DND-41 (cell line): ENCODE measurements around the gene KRT72.

Experiments used
- ATAC-seq: fragments of 200-7000 bp; cut with Tn5 transposase; 3 replicates; pipeline ENCODE4 v1.9.1; 2021; ENCODE audit warnings: low read depth; ENCODE audit not compliant: insufficient read depth
- DNase-seq: peaks from one replicate; pipeline ENCODE4 v3.0.0-alpha.2; 2020
- H2AFZ ChIP-seq: 2 replicates; pipeline ENCODE4 v1.6.0; 2012; ENCODE audit warnings: low read depth, low read length
- H3K27ac ChIP-seq: 2 replicates; pipeline ENCODE4 v1.5.1; 2012; ENCODE audit warnings: low read length, inconsistent platforms
- H3K27me3 ChIP-seq: fragments of 200-600 bp; sonication (generic); 2 replicates; pipeline ENCODE4 v1.6.0; 2012; ENCODE audit warnings: low read length, mild to moderate bottlenecking, inconsistent platforms; ENCODE audit not compliant: insufficient read depth, poor library complexity
- H3K36me3 ChIP-seq: 2 replicates; pipeline ENCODE4 v1.5.1; 2012; ENCODE audit warnings: low read length, inconsistent platforms; ENCODE audit not compliant: insufficient read depth
- H3K4me1 ChIP-seq: 2 replicates; pipeline ENCODE4 v1.5.1; 2012; ENCODE audit warnings: mild to moderate bottlenecking, low read length; ENCODE audit not compliant: insufficient read depth
- H3K4me2 ChIP-seq: 2 replicates; pipeline ENCODE4 v1.6.0; 2012; ENCODE audit warnings: mild to moderate bottlenecking, moderate library complexity, low read length, inconsistent platforms; ENCODE audit not compliant: insufficient read depth
- H3K4me3 ChIP-seq, 2 experiments: fragments of 200-600 bp in 1 of 2; shearing (Covaris generic) in 1 of 2; 2 replicates each; pipeline ENCODE4 v1.5.1; 2012 to 2016; ENCODE audit warnings: inconsistent platforms in 2 of 2, low read length in 2 of 2, mild to moderate bottlenecking in 2 of 2, low read depth in 1 of 2, moderate library complexity in 1 of 2
- H3K79me2 ChIP-seq: 2 replicates; pipeline ENCODE4 v1.6.0; 2012; ENCODE audit warnings: low read length, inconsistent platforms; ENCODE audit not compliant: insufficient read depth
- H3K9ac ChIP-seq: 2 replicates; pipeline ENCODE4 v1.6.0; 2012; ENCODE audit warnings: low read depth, mild to moderate bottlenecking, inconsistent platforms, low read length, moderate library complexity
- H3K9me3 ChIP-seq: 2 replicates; pipeline ENCODE4 v1.5.1; 2012; ENCODE audit warnings: low read length, moderate library complexity, mild to moderate bottlenecking, inconsistent platforms; ENCODE audit not compliant: insufficient read depth, severe bottlenecking
- H4K20me1 ChIP-seq: 2 replicates; pipeline ENCODE4 v1.6.0; 2012; ENCODE audit warnings: low read length; ENCODE audit not compliant: insufficient read depth
- CTCF ChIP-seq: IDR thresholded peaks from 2 replicates; pipeline ENCODE4 v1.5.1; 2012; ENCODE audit warnings: borderline replicate concordance, low read length, moderate library complexity, mild to moderate bottlenecking; ENCODE audit not compliant: poor library complexity, severe bottlenecking; ENCODE audit errors: extremely low read depth
- EZH2 ChIP-seq: IDR thresholded peaks from 3 replicates; pipeline ENCODE4 v1.6.1; 2012; ENCODE audit warnings: borderline replicate concordance, low read depth, mild to moderate bottlenecking, moderate library complexity, low read length, inconsistent platforms; ENCODE audit not compliant: severe bottlenecking

The KRT72 gene

DNA sequence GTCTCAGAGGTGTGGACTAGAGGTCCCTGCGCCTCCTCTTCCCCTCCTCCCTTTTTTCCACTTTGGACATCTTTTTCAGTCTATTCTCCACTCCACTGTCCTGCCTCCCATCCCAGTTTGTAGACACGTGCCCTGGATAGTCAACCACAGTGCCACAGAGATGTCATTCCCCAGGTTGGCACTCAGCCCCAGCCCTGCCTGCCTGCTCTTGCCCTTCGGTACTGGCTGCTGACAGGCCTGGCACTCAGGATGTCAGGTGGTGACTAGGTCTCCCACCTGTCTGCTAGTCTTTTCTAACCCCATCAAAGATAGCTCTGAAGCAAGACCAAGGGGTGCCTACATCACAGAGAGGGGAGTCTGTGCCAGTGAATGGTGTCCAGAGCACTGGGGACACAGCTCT lies 64.2 kb downstream of the KRT72 start:
- H3K36me3 ChIP-seq, result no peaks in the 10 kb centered on the region
- H2AFZ ChIP-seq, result no peak overlapping the region
- no peaks in the 10 kb centered on the region for H3K27me3 ChIP-seq
- no peak for ATAC-seq
- TF ChIP-seq EZH2 (no peak), CTCF (no peak)
- no peak overlapping the region for H3K9ac ChIP-seq
- no peak overlapping the region for H3K27ac ChIP-seq
- H3K9me3 ChIP-seq, result no peaks in the 10 kb centered on the region
- DNase-seq, result no peak
- H3K79me2 ChIP-seq, result no peaks in the 10 kb centered on the region
- no peaks in the 10 kb centered on the region for H4K20me1 ChIP-seq
- H3K4me3 ChIP-seq, result no peak overlapping the region
- no peak overlapping the region for H3K4me2 ChIP-seq
- no peaks in the 10 kb centered on the region for H3K4me1 ChIP-seq
